ENCODE measurements around the gene TWIST2. TPM values are rescaled to one million over a fixed set of nuclear protein-coding genes. Genes with fewer than 3 reads are reported as not detected.

The TWIST2 gene
- total and polyA plus RNA-seq, 10 of the 15 experiments (the other 5 are each of a cell fraction or from before 2014, with no cell fraction given) = not detected

GRCh38 chr2:238903141-238903540 is 55.3 kb downstream of the TWIST2 start (continued):
- TF ChIP-seq NR2C2 (IDR thresholded peaks at IDR 0.05; ENCODE audit: borderline replicate concordance, control insufficient read depth, insufficient read length, low read depth) (no peak), RELA (IDR thresholded peaks at IDR 0.05; ENCODE audit: borderline replicate concordance, partially characterized antibody) (no peak), E2F4 (IDR thresholded peaks at IDR 0.05; ENCODE audit: low read depth, low read length) (no peak)

GRCh38 chr2:238904177-238904576 is 56.3 kb downstream of the TWIST2 start:
- Histone ChIP-seq H3K36me3 (ENCODE audit: control insufficient read depth in 2 of 2, insufficient read depth in 2 of 2, low read length in 1 of 2) (no peaks in the 10 kb centered on the region), H3K4me3 (no peak overlapping the region), H3K4me1 (ENCODE audit: control insufficient read depth, insufficient read depth, low read length) (no peaks in the 10 kb centered on the region), H3K79me2 (ENCODE audit: control insufficient read depth, insufficient read depth, low read length) (no peaks in the 10 kb centered on the region), H3K27me3 (replicated peaks in 1 of 2; ENCODE audit: control insufficient read depth in 2 of 2, insufficient read depth in 2 of 2, low read length in 1 of 2) (peaks cover 0 to 2% of the 10 kb centered on the region in 2 experiments; a peak in 1 of 4 replicates), H3K9ac (ENCODE audit: control insufficient read depth, insufficient read depth, low read length) (no peak overlapping the region), H4K20me1 (ENCODE audit: control insufficient read depth, insufficient read depth) (no peaks in the 10 kb centered on the region), H3K4me2 (ENCODE audit: control insufficient read depth, insufficient read depth) (no peak overlapping the region), H3K27ac (ENCODE audit: control insufficient read depth, insufficient read depth) (no peak overlapping the region), H3K9me3 (replicated peaks; ENCODE audit: control insufficient read depth, insufficient read depth, low read length) (no peaks in the 10 kb centered on the region; the same call in 2 of the 3 replicates), H2AFZ (ENCODE audit: control insufficient read depth, low read depth, low read length) (no peak overlapping the region)
- TF ChIP-seq BCL3 (IDR thresholded peaks at IDR 0.05; ENCODE audit: borderline replicate concordance, insufficient read depth, low read depth, low read length, poor library complexity, severe bottlenecking) = peak; percentile 53
- TF ChIP-seq MYC (IDR thresholded peaks at IDR 0.05; ENCODE audit: insufficient read depth, insufficient read length, insufficient replicate concordance, low read length, severe bottlenecking) = no peak
- peak; percentile 38 for TF ChIP-seq E4F1 (IDR thresholded peaks at IDR 0.05; ENCODE audit: borderline replicate concordance, partially characterized antibody)
- TF ChIP-seq NFYB (IDR thresholded peaks at IDR 0.05; ENCODE audit: insufficient read depth, low read depth, low read length) = no peak
- POLR2A ChIA-PET = no interaction called here
- no peak for FAIRE-seq
- CTCF ChIA-PET = no interaction called here
- 69% methylated on average over 3 of the region's 3 CpGs for WGBS (ENCODE audit: insufficient coverage, insufficient replicate concordance, low lambda C conversion rate, missing lambda C conversion rate)
- DNase-seq (ENCODE audit: low read depth, low spot score) = no peak
- RAD21 ChIA-PET (ENCODE audit: unreplicated experiment) = no interaction called here
- intact Hi-C loops (cut with micrococcal nuclease; ENCODE audit: unreplicated experiment) = no loop called here
- in situ Hi-C loops (cut with MboI) = no loop called here
- ATAC-seq = no peak
- SMC1A ChIA-PET (ENCODE audit: uncharacterized antibody, unreplicated experiment) = no interaction called here
- no TSS peak for BruUV-seq (replicated peaks)
